Cardiac muscle cell (in vitro differentiated cells and primary cell): ENCODE results near the gene RLN2. TPM values are rescaled to one million over a fixed set of nuclear protein-coding genes. Genes with fewer than 3 reads are reported as not detected.

Experiments
- DNase-seq, 2 donors: peaks; one replicate each; pipeline versions ENCODE4 v3.0.0 to v3.0.0-alpha.2; 2010 to 2017; ENCODE audit warnings: low read depth in 1 of 2, low spot score in 1 of 2
- H3K27ac ChIP-seq: fragments of 200-600 bp; sonication (generic); 2 replicates; pipeline ENCODE4 v1.5.1; 2016
- H3K27me3 ChIP-seq: fragments of 200-600 bp; sonication (generic); 2 replicates; pipeline ENCODE4 v1.6.0; 2016; ENCODE audit warnings: control low read depth
- H3K36me3 ChIP-seq: fragments of 200-600 bp; sonication (generic); 2 replicates; pipeline ENCODE4 v1.5.1; 2016; ENCODE audit warnings: control low read depth
- H3K4me1 ChIP-seq: fragments of 200-600 bp; sonication (generic); 2 replicates; pipeline ENCODE4 v1.8.1; 2017; ENCODE audit warnings: low read depth, mild to moderate bottlenecking, mixed run types
- H3K4me3 ChIP-seq: fragments of 200-600 bp; sonication (generic); 2 replicates; pipeline ENCODE4 v1.5.1; 2016; ENCODE audit warnings: mild to moderate bottlenecking
- H3K9me3 ChIP-seq: fragments of 200-600 bp; sonication (generic); 2 replicates; pipeline ENCODE4 v1.5.1; 2017; ENCODE audit warnings: low read depth, mild to moderate bottlenecking, control low read depth
- CTCF ChIP-seq: IDR thresholded peaks from 2 replicates; pipeline ENCODE4 v1.5.1; 2012; ENCODE audit warnings: low read depth, mild to moderate bottlenecking, low read length
- polyA plus RNA-seq: library from polyadenylated mRNA; unstranded; fragments of >200 nt; fragmentation: Nextera tagmentation; extraction: Ambion mirVana; gene quantifications from 2 replicates; pipeline ENCODE4 v1.2.1, GENCODE V29; 2016
- total RNA-seq: library from RNA; depleted of rRNA; stranded (reverse); fragments of >200 nt; gene quantifications from 2 replicates; pipeline ENCODE4 v1.2.3, GENCODE V29; 2016

The RLN2 gene
- total and polyA plus RNA-seq, 2 experiments from 2014 or later, result 0.92 to 2.1 TPM

GRCh38 chr9:5263351-5264218 lies 40.9 kb downstream of the RLN2 start:
- no peak overlapping the region for H3K4me3 ChIP-seq
- peak; percentile 31 for TF ChIP-seq CTCF
- H3K27me3 ChIP-seq, result no peaks in the 10 kb centered on the region
- H3K4me1 ChIP-seq, result no peaks in the 10 kb centered on the region
- no peak overlapping the region for H3K27ac ChIP-seq
- H3K36me3 ChIP-seq, result no peaks in the 10 kb centered on the region
- DNase-seq, result peak; percentile 27 to 39
- H3K9me3 ChIP-seq, result no peaks in the 10 kb centered on the region

Other genes with a start within 250 kb of the RLN2 start
- gene INSL6, start 119.1 kb downstream of the RLN2 start, total RNA-seq, result not detected in 2 replicates
- gene INSL6, start 119.1 kb downstream of the RLN2 start, polyA plus RNA-seq, result 0.14 TPM in 1 of 2 replicates, not detected in the other
- not detected in 2 replicates for gene INSL4, start 73.3 kb downstream of the RLN2 start, total RNA-seq
- not detected in 2 replicates for gene INSL4, start 73.3 kb downstream of the RLN2 start, polyA plus RNA-seq
- not detected in 2 replicates for gene RLN1, start 35.2 kb upstream of the RLN2 start, total RNA-seq
- 0.26 and 1.7 TPM in 2 replicates for gene RLN1, start 35.2 kb upstream of the RLN2 start, polyA plus RNA-seq
- 15.4 and 16.8 TPM in 2 replicates for gene PLGRKT, start 133.2 kb upstream of the RLN2 start, total RNA-seq
- gene PLGRKT, start 133.2 kb upstream of the RLN2 start, polyA plus RNA-seq, result 35.4 and 37.1 TPM in 2 replicates
- gene CD274, start 145.8 kb upstream of the RLN2 start, total RNA-seq, result 0.39 TPM in 1 of 2 replicates, not detected in the other
- gene CD274, start 145.8 kb upstream of the RLN2 start, polyA plus RNA-seq, result 0.39 TPM in 1 of 2 replicates, not detected in the other
- not detected in 2 replicates for gene PDCD1LG2, start 205.8 kb upstream of the RLN2 start, total RNA-seq
- gene PDCD1LG2, start 205.8 kb upstream of the RLN2 start, polyA plus RNA-seq, result 0.16 TPM in 1 of 2 replicates, not detected in the other